GM23338 (cell line): ENCODE measurements around the gene LHB. TPM values are rescaled to one million over a fixed set of nuclear protein-coding genes. Genes with fewer than 3 reads are reported as not detected.

Source experiments
- ATAC-seq: fragments of 200-7000 bp; cut with Tn5 transposase; 3 replicates; pipeline ENCODE4 v1.9.1; 2020
- DNase-seq: peaks from one replicate; pipeline ENCODE4 v3.0.0-alpha.2; 2015; ENCODE audit warnings: low spot score
- H2AFZ ChIP-seq: fragments of 200-600 bp; sonication (generic); 2 replicates; pipeline ENCODE4 v1.8.0; 2016; ENCODE audit warnings: antibody characterized with exemption, mild to moderate bottlenecking, moderate library complexity
- H3F3A ChIP-seq: fragments of 200-600 bp; sonication (generic); replicated peaks from 2 replicates; pipeline ENCODE4 v1.8.0; 2017; ENCODE audit warnings: antibody characterized with exemption, mixed run types, low read depth
- H3K27ac ChIP-seq: fragments of 200-600 bp; sonication (generic); 2 replicates; pipeline ENCODE4 v1.6.1; 2016; ENCODE audit warnings: low read depth
- H3K27me3 ChIP-seq: fragments of 200-600 bp; sonication (generic); 2 replicates; pipeline ENCODE4 v1.8.0; 2016; ENCODE audit warnings: mild to moderate bottlenecking, mixed run types, moderate library complexity; ENCODE audit not compliant: insufficient read depth
- H3K36me3 ChIP-seq: fragments of 200-600 bp; sonication (generic); 2 replicates; pipeline ENCODE4 v1.8.0; 2016; ENCODE audit warnings: mild to moderate bottlenecking; ENCODE audit not compliant: insufficient read depth
- H3K4me1 ChIP-seq: fragments of 200-600 bp; sonication (generic); 2 replicates; pipeline ENCODE4 v1.8.0; 2016; ENCODE audit warnings: mild to moderate bottlenecking, moderate library complexity; ENCODE audit not compliant: insufficient read depth
- H3K4me2 ChIP-seq: fragments of 200-600 bp; sonication (generic); 2 replicates; pipeline ENCODE4 v1.7.1; 2017; ENCODE audit warnings: mixed run types
- H3K4me3 ChIP-seq: fragments of 200-600 bp; sonication (generic); 2 replicates; pipeline ENCODE4 v1.6.1; 2016; ENCODE audit warnings: mixed run types
- H3K79me2 ChIP-seq: fragments of 200-600 bp; sonication (generic); replicated peaks from 2 replicates; pipeline ENCODE4 v1.8.0; 2017; ENCODE audit warnings: mild to moderate bottlenecking; ENCODE audit not compliant: insufficient read depth
- H3K9me2 ChIP-seq: fragments of 200-600 bp; sonication (generic); 2 replicates; pipeline ENCODE4 v1.8.0; 2017; ENCODE audit not compliant: insufficient read depth
- H4K20me1 ChIP-seq: fragments of 200-600 bp; sonication (generic); replicated peaks from 2 replicates; pipeline ENCODE4 v1.8.0; 2017; ENCODE audit warnings: mild to moderate bottlenecking; ENCODE audit not compliant: insufficient read depth
- H3K27ac Mint-ChIP-seq: 2 replicates; pipeline ENCODE4 v1.8.0; 2020; ENCODE audit warnings: inconsistent platforms, mild to moderate bottlenecking, moderate library complexity, mixed read lengths
- H3K27me3 Mint-ChIP-seq: 3 replicates; pipeline ENCODE4 v1.8.0; 2022; ENCODE audit warnings: low read depth, mild to moderate bottlenecking, moderate library complexity, mixed read lengths, inconsistent platforms; ENCODE audit not compliant: insufficient read depth, poor library complexity
- H3K36me3 Mint-ChIP-seq: 3 replicates; pipeline ENCODE4 v1.8.0; 2021; ENCODE audit warnings: low read depth, mild to moderate bottlenecking, inconsistent platforms, moderate library complexity, mixed read lengths
- H3K4me1 Mint-ChIP-seq: 3 replicates; pipeline ENCODE4 v1.8.0; 2020; ENCODE audit warnings: mild to moderate bottlenecking, inconsistent platforms, mixed read lengths
- H3K4me3 Mint-ChIP-seq: 3 replicates; pipeline ENCODE4 v1.8.0; 2021; ENCODE audit warnings: moderate library complexity, mild to moderate bottlenecking, inconsistent platforms, mixed read lengths
- H3K9me3 Mint-ChIP-seq: 3 replicates; pipeline ENCODE4 v1.8.0; 2020; ENCODE audit warnings: moderate library complexity, mild to moderate bottlenecking, inconsistent platforms, mixed read lengths
- CREB1 ChIP-seq: fragments of 250-450 bp; sonication (Bioruptor Pico); IDR thresholded peaks from 2 replicates; pipeline ENCODE4 v1.5.0; 2020; ENCODE audit warnings: low read depth, mild to moderate bottlenecking, moderate library complexity
- EZH2 ChIP-seq: fragments of 200-600 bp; sonication (generic); IDR thresholded peaks from one replicate; pipeline ENCODE4 v1.8.0; 2017; ENCODE audit warnings: antibody characterized with exemption, mild to moderate bottlenecking, low read depth; ENCODE audit not compliant: unreplicated experiment
- EZH2phosphoT487 ChIP-seq: fragments of 200-600 bp; sonication (generic); IDR thresholded peaks from one replicate; pipeline ENCODE4 v1.8.1; 2018; ENCODE audit warnings: antibody characterized with exemption; ENCODE audit not compliant: unreplicated experiment
- JUNB ChIP-seq: IDR thresholded peaks from one replicate; pipeline ENCODE4 v1.6.1; 2016; ENCODE audit warnings: antibody characterized with exemption; ENCODE audit not compliant: unreplicated experiment
- NANOG ChIP-seq: IDR thresholded peaks from 2 replicates; pipeline ENCODE4 v1.6.1; 2016; ENCODE audit warnings: antibody characterized with exemption, borderline replicate concordance
- POLR2AphosphoS5 ChIP-seq: IDR thresholded peaks from 2 replicates; pipeline ENCODE4 v1.6.1; 2016; ENCODE audit warnings: antibody characterized with exemption, low read depth
- STAT1 ChIP-seq: IDR thresholded peaks from one replicate; pipeline ENCODE4 v1.6.1; 2016; ENCODE audit warnings: antibody characterized with exemption; ENCODE audit not compliant: unreplicated experiment
- ZNF114 ChIP-seq: fragments of 250-450 bp; sonication (Bioruptor Pico); IDR thresholded peaks from 2 replicates; pipeline ENCODE4 v1.5.0; 2020; ENCODE audit warnings: mild to moderate bottlenecking, moderate library complexity
- ZNF331 ChIP-seq: fragments of 250-450 bp; sonication (Bioruptor Pico); IDR thresholded peaks from 2 replicates; pipeline ENCODE4 v1.5.0; 2020; ENCODE audit warnings: low read depth, mild to moderate bottlenecking, moderate library complexity
- polyA plus RNA-seq: library from polyadenylated mRNA; unstranded; fragments of >200 nt; fragmentation: Nextera tagmentation; extraction: Ambion mirVana; gene quantifications from 2 replicates; pipeline ENCODE4 v1.2.1, GENCODE V29; 2016
- total RNA-seq: library from RNA; depleted of rRNA; stranded (reverse); fragments of >200 nt; shearing (Covaris generic); gene quantifications from 2 replicates; pipeline ENCODE4 v1.2.3, GENCODE V29; 2014
- TF ChIP-seq, protein P1 (sequence below): IDR thresholded peaks from one replicate; pipeline ENCODE4 v1.6.1; 2018; ENCODE audit warnings: antibody characterized with exemption; ENCODE audit not compliant: unreplicated experiment
- TF ChIP-seq, protein P2 (sequence below), 2 experiments: fragments of 200-600 bp in 1 of 2; sonication (generic) in 1 of 2; conservative IDR thresholded peaks; 2 replicates each; pipeline versions ENCODE4 v1.5.1 to v1.6.1; 2016 to 2017; ENCODE audit warnings: antibody characterized with exemption in 2 of 2, low read depth in 2 of 2, mild to moderate bottlenecking in 2 of 2, moderate library complexity in 1 of 2
- TF ChIP-seq, protein P3 (sequence below): fragments of 250-450 bp; sonication (Bioruptor Pico); IDR thresholded peaks from 2 replicates; pipeline ENCODE4 v1.5.0; 2020; ENCODE audit warnings: mild to moderate bottlenecking, moderate library complexity
- TF ChIP-seq, protein P4 (sequence below): IDR thresholded peaks from 2 replicates; pipeline ENCODE4 v1.6.1; 2016; ENCODE audit warnings: antibody characterized with exemption

LHB gene
- total and polyA plus RNA-seq, 2 experiments from 2014 or later, result 0.76 TPM; not detected in 1

DNA sequence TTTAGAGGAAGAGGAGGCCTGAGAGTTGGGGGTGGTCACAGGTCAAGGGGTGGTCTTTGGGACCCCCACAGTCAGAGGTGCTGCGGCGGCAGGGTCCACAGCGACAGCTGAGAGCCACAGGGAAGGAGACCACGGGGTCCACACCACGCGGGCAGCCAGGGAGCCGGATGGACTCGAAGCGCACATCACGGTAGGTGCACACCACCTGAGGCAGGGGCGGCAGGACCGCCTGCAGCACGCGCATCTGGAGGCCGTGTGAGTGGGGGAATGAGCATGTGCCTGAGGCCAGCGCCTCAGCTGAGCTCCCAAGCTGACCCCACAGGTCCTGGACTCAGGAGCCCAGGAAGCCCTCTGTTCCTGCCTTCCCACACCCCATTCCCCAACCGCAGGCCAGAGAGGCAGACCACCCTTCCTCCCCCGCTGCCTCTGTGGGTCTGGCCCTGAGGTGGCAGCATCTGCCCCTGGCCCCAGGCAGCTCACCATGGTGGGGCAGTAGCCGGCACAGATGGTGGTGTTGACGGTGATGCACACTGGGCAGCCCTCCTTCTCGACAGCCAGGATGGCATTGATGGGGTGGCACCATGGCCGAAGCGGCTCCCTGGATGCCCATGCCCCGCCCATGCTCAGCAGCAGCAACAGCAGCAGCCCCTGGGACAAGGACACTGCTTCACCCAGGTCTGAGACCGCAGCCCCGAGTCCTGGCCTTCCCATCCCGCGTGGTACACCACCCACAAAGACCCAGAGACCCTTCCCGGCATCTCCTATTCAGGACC lies 638 bp downstream of the LHB start:
- no peaks in the 10 kb centered on the region for H3K9me2 ChIP-seq
- H3F3A ChIP-seq, result 0 out of 2 replicates have a peak, but pooled peaks cover 3% of the 10 kb centered on the region
- peaks cover 3% of the 10 kb centered on the region; the same call in 1 of the 3 replicates for H3K9me3 Mint-ChIP-seq
- H4K20me1 ChIP-seq, result no peaks in the 10 kb centered on the region; the same call in 1 of the 2 replicates
- peaks cover 39% of the 10 kb centered on the region for H3K36me3 Mint-ChIP-seq
- H3K79me2 ChIP-seq, result no peaks in the 10 kb centered on the region
- H3K4me1 Mint-ChIP-seq, result peaks cover 22% of the 10 kb centered on the region
- H3K4me3 Mint-ChIP-seq, result no peak overlapping the region
- no peak overlapping the region for H3K27ac Mint-ChIP-seq
- H2AFZ ChIP-seq, result no peak overlapping the region
- no peak overlapping the region for H3K27ac ChIP-seq
- H3K27me3 ChIP-seq, result peaks cover 32% of the 10 kb centered on the region
- H3K4me3 ChIP-seq, result no peak overlapping the region
- no peaks in the 10 kb centered on the region for H3K36me3 ChIP-seq
- no peak for DNase-seq
- H3K27me3 Mint-ChIP-seq, result peaks cover 25% of the 10 kb centered on the region
- no peak overlapping the region for H3K4me2 ChIP-seq
- no peak for ATAC-seq
- H3K4me1 ChIP-seq, result peaks cover 19% of the 10 kb centered on the region; the same call in 1 of the 2 replicates
- TF ChIP-seq, protein P1, sequence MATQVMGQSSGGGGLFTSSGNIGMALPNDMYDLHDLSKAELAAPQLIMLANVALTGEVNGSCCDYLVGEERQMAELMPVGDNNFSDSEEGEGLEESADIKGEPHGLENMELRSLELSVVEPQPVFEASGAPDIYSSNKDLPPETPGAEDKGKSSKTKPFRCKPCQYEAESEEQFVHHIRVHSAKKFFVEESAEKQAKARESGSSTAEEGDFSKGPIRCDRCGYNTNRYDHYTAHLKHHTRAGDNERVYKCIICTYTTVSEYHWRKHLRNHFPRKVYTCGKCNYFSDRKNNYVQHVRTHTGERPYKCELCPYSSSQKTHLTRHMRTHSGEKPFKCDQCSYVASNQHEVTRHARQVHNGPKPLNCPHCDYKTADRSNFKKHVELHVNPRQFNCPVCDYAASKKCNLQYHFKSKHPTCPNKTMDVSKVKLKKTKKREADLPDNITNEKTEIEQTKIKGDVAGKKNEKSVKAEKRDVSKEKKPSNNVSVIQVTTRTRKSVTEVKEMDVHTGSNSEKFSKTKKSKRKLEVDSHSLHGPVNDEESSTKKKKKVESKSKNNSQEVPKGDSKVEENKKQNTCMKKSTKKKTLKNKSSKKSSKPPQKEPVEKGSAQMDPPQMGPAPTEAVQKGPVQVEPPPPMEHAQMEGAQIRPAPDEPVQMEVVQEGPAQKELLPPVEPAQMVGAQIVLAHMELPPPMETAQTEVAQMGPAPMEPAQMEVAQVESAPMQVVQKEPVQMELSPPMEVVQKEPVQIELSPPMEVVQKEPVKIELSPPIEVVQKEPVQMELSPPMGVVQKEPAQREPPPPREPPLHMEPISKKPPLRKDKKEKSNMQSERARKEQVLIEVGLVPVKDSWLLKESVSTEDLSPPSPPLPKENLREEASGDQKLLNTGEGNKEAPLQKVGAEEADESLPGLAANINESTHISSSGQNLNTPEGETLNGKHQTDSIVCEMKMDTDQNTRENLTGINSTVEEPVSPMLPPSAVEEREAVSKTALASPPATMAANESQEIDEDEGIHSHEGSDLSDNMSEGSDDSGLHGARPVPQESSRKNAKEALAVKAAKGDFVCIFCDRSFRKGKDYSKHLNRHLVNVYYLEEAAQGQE, result no peak
- TF ChIP-seq EZH2phosphoT487 (no peak), EZH2 (no peak), POLR2AphosphoS5 (no peak), JUNB (no peak), ZNF331 (CRISPR knock-in tag) (no peak), STAT1 (no peak), NANOG (no peak), ZNF114 (no peak), CREB1 (CRISPR knock-in tag) (no peak)
- TF ChIP-seq, protein P2, sequence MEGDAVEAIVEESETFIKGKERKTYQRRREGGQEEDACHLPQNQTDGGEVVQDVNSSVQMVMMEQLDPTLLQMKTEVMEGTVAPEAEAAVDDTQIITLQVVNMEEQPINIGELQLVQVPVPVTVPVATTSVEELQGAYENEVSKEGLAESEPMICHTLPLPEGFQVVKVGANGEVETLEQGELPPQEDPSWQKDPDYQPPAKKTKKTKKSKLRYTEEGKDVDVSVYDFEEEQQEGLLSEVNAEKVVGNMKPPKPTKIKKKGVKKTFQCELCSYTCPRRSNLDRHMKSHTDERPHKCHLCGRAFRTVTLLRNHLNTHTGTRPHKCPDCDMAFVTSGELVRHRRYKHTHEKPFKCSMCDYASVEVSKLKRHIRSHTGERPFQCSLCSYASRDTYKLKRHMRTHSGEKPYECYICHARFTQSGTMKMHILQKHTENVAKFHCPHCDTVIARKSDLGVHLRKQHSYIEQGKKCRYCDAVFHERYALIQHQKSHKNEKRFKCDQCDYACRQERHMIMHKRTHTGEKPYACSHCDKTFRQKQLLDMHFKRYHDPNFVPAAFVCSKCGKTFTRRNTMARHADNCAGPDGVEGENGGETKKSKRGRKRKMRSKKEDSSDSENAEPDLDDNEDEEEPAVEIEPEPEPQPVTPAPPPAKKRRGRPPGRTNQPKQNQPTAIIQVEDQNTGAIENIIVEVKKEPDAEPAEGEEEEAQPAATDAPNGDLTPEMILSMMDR (conservative IDR thresholded peaks at IDR 0.05; ENCODE audit: low read depth in 2 of 2), result no peak
- TF ChIP-seq, protein P3, sequence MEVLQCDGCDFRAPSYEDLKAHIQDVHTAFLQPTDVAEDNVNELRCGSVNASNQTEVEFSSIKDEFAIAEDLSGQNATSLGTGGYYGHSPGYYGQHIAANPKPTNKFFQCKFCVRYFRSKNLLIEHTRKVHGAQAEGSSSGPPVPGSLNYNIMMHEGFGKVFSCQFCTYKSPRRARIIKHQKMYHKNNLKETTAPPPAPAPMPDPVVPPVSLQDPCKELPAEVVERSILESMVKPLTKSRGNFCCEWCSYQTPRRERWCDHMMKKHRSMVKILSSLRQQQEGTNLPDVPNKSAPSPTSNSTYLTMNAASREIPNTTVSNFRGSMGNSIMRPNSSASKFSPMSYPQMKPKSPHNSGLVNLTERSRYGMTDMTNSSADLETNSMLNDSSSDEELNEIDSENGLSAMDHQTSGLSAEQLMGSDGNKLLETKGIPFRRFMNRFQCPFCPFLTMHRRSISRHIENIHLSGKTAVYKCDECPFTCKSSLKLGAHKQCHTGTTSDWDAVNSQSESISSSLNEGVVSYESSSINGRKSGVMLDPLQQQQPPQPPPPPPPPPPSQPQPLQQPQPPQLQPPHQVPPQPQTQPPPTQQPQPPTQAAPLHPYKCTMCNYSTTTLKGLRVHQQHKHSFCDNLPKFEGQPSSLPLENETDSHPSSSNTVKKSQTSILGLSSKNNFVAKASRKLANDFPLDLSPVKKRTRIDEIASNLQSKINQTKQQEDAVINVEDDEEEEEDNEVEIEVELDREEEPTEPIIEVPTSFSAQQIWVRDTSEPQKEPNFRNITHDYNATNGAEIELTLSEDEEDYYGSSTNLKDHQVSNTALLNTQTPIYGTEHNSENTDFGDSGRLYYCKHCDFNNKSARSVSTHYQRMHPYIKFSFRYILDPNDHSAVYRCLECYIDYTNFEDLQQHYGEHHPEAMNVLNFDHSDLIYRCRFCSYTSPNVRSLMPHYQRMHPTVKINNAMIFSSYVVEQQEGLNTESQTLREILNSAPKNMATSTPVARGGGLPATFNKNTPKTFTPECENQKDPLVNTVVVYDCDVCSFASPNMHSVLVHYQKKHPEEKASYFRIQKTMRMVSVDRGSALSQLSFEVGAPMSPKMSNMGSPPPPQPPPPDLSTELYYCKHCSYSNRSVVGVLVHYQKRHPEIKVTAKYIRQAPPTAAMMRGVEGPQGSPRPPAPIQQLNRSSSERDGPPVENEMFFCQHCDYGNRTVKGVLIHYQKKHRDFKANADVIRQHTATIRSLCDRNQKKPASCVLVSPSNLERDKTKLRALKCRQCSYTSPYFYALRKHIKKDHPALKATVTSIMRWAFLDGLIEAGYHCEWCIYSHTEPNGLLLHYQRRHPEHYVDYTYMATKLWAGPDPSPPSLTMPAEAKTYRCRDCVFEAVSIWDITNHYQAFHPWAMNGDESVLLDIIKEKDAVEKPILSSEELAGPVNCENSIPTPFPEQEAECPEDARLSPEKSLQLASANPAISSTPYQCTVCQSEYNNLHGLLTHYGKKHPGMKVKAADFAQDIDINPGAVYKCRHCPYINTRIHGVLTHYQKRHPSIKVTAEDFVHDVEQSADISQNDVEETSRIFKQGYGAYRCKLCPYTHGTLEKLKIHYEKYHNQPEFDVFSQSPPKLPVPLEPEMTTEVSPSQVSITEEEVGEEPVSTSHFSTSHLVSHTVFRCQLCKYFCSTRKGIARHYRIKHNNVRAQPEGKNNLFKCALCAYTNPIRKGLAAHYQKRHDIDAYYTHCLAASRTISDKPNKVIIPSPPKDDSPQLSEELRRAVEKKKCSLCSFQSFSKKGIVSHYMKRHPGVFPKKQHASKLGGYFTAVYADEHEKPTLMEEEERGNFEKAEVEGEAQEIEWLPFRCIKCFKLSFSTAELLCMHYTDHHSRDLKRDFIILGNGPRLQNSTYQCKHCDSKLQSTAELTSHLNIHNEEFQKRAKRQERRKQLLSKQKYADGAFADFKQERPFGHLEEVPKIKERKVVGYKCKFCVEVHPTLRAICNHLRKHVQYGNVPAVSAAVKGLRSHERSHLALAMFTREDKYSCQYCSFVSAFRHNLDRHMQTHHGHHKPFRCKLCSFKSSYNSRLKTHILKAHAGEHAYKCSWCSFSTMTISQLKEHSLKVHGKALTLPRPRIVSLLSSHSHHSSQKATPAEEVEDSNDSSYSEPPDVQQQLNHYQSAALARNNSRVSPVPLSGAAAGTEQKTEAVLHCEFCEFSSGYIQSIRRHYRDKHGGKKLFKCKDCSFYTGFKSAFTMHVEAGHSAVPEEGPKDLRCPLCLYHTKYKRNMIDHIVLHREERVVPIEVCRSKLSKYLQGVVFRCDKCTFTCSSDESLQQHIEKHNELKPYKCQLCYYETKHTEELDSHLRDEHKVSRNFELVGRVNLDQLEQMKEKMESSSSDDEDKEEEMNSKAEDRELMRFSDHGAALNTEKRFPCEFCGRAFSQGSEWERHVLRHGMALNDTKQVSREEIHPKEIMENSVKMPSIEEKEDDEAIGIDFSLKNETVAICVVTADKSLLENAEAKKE (CRISPR knock-in tag), result no peak
- TF ChIP-seq, protein P4, sequence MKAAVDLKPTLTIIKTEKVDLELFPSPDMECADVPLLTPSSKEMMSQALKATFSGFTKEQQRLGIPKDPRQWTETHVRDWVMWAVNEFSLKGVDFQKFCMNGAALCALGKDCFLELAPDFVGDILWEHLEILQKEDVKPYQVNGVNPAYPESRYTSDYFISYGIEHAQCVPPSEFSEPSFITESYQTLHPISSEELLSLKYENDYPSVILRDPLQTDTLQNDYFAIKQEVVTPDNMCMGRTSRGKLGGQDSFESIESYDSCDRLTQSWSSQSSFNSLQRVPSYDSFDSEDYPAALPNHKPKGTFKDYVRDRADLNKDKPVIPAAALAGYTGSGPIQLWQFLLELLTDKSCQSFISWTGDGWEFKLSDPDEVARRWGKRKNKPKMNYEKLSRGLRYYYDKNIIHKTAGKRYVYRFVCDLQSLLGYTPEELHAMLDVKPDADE, result no peak
